Body of pancreas (tissue), 4 donors: ENCODE measurements around the gene ABCA8. TPM values are rescaled to one million over a fixed set of nuclear protein-coding genes. Genes with fewer than 3 reads are reported as not detected.
A peak's percentile ranks its signal among the peaks of the same experiment; 100 is the strongest.

Source experiments
- ATAC-seq: fragments of 150-250 bp; one replicate; pipeline ENCODE4 v1.9.1; 2016
- DNase-seq, 4 donors: peaks; one replicate each; pipeline ENCODE4 v3.0.0-alpha.2; 2019
- H3K27ac ChIP-seq, 4 donors: fragments of 200-600 bp; sonication (generic); 1 replicate in 3 of 4; 2 replicates in 1 of 4; pipeline versions ENCODE4 v1.5.1 to v1.6.1; 2016 to 2019; ENCODE audit warnings: mild to moderate bottlenecking in 1 of 4, mixed read lengths in 1 of 4, moderate library complexity in 1 of 4
- H3K27me3 ChIP-seq, 2 donors: fragments of 200-600 bp; sonication (generic); one replicate each; pipeline ENCODE4 v1.6.0; 2016; ENCODE audit warnings: mild to moderate bottlenecking in 1 of 2
- H3K36me3 ChIP-seq, 2 donors: fragments of 200-600 bp; sonication (generic); replicated peaks in 1 of 2; 2 replicates each; pipeline ENCODE4 v1.5.1; 2016; ENCODE audit warnings: low read depth in 2 of 2; ENCODE audit not compliant: insufficient read depth in 1 of 2
- H3K4me1 ChIP-seq: fragments of 200-600 bp; sonication (generic); one replicate; pipeline ENCODE4 v1.6.0; 2016
- H3K4me3 ChIP-seq, 2 donors: fragments of 200-600 bp; sonication (generic); 1 replicate in 1 of 2; 2 replicates in 1 of 2; pipeline ENCODE4 v1.5.1; 2016 to 2019
- H3K9me3 ChIP-seq, 3 donors: fragments of 200-600 bp; sonication (generic); 1 replicate in 2 of 3; 2 replicates in 1 of 3; pipeline ENCODE4 v1.5.1; 2016
- POLR2A ChIP-seq, 3 donors: fragments of 450-650 bp; IDR thresholded peaks; one replicate each; pipeline ENCODE4 v1.6.1; 2016; ENCODE audit warnings: antibody characterized with exemption in 3 of 3, mild to moderate bottlenecking in 2 of 3
- WGBS, 2 donors: methylation state at CpG; one replicate each; pipeline ENCODE4 v1.1.5; 2017; 5-methylcytosine and 5-hydroxymethylcytosine counted together
- intact Hi-C: fragments of 100-400 bp; cut with DNase I; formaldehyde crosslinking; loops from one replicate; pipeline ENCODE4 v1.15.1; 2023
- total RNA-seq, 2 donors: library from RNA; depleted of rRNA; stranded (reverse); fragments of >200 nt; gene quantifications; one replicate each; pipeline ENCODE4 v1.1.0, GENCODE V29; 2016
- TF ChIP-seq, protein P1 (sequence below), 7 experiments: fragments of 450-650 bp in 4 of 7; fragments of 200-600 bp in 3 of 7; sonication (generic) in 3 of 7; IDR thresholded peaks; one replicate each; pipeline ENCODE4 v1.5.1; 2016 to 2019; ENCODE audit warnings: antibody characterized with exemption in 7 of 7

ABCA8 gene
- total RNA-seq, 2 donors from 2014 or later: 10.4 to 16.8 TPM

DNA sequence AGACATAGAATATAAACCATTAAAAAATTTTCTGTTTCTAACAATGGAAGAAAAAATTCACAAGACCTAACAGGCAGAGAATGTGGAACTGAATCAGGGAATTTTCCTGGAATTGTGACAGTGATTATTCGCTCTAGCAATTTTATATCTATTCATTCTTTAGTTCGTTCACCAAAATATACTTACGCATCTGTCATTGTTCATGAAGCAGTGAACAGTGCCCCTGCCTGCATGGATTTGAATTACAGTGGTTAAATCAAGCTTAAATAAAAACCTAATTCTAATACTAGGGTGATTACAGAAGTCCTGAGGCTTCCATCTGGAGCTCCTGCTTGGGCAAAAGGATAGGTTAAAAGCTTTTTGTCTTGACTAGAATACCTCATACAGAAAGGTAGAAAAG lies 48.6 kb downstream of the ABCA8 start:
- H3K4me3 ChIP-seq: no peak overlapping the region
- WGBS, 2 donors: 68 to 70% methylated on average over 3 of the region's 3 CpGs
- TF ChIP-seq POLR2A (IDR thresholded peaks at IDR 0.05): no peak
- TF ChIP-seq, protein P1, sequence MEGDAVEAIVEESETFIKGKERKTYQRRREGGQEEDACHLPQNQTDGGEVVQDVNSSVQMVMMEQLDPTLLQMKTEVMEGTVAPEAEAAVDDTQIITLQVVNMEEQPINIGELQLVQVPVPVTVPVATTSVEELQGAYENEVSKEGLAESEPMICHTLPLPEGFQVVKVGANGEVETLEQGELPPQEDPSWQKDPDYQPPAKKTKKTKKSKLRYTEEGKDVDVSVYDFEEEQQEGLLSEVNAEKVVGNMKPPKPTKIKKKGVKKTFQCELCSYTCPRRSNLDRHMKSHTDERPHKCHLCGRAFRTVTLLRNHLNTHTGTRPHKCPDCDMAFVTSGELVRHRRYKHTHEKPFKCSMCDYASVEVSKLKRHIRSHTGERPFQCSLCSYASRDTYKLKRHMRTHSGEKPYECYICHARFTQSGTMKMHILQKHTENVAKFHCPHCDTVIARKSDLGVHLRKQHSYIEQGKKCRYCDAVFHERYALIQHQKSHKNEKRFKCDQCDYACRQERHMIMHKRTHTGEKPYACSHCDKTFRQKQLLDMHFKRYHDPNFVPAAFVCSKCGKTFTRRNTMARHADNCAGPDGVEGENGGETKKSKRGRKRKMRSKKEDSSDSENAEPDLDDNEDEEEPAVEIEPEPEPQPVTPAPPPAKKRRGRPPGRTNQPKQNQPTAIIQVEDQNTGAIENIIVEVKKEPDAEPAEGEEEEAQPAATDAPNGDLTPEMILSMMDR (IDR thresholded peaks at IDR 0.05): peak in 6 of 7 experiments; percentile 15 to 49 (median 38)
- H3K4me1 ChIP-seq: no peaks in the 10 kb centered on the region
- intact Hi-C loops: no loop called here
- no peak overlapping the region for H3K27ac ChIP-seq
- DNase-seq (peak in 2 of 4 donors; percentile 4 to 6), ATAC-seq (no peak)
- no peaks in the 10 kb centered on the region for H3K9me3 ChIP-seq
- H3K27me3 ChIP-seq: no peaks in the 10 kb centered on the region
- H3K36me3 ChIP-seq: no peaks in the 10 kb centered on the region

DNA sequence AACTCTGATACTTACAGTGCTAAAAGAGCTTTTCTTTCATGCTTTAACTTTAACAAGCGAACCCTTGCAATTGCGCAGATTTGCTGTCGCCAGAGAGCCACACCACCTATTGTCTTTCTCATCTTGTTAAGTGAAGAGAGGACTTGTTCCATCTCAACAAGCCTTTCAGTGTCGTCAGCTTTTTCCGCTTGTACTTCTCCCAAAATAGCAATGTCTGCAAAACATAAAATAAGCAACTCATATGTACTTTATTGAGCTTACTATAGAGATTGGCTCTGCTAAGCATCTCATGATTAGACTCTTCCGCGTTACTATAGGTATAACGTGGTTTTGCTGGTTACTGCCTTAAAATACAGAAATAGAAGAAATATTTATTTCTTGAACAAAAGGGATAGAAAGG lies 51.9 kb downstream of the ABCA8 start:
- DNase-seq: no peak
- Histone ChIP-seq H3K4me3 (no peak overlapping the region), H3K27ac (no peak overlapping the region), H3K36me3 (no peaks in the 10 kb centered on the region), H3K4me1 (no peaks in the 10 kb centered on the region), H3K9me3 (no peaks in the 10 kb centered on the region), H3K27me3 (no peaks in the 10 kb centered on the region)
- TF ChIP-seq POLR2A (IDR thresholded peaks at IDR 0.05): no peak
- ATAC-seq: no peak
- 82 to 93% methylated on average over 8 of the region's 8 CpGs for WGBS, 2 donors
- intact Hi-C loops: no loop called here

DNA sequence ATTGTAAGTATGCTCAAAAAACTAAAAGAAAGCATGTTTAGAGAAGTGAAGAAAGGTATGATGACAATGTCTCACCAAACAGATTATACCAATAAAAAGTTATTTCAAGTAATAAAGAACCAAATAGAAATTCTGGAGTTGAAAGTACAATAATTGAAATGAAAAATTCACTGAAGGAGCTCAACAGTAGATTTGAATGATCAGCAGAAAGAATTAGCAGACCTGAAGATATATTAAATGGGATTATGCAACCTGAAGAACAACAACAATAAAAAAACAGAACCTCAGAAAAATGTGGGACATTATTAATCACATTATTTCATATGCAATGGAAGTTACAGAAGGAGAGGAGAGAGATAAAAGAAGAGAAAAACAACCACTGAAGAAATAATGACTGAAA lies 57.6 kb downstream of the ABCA8 start:
- no peak overlapping the region for H3K4me3 ChIP-seq

DNA sequence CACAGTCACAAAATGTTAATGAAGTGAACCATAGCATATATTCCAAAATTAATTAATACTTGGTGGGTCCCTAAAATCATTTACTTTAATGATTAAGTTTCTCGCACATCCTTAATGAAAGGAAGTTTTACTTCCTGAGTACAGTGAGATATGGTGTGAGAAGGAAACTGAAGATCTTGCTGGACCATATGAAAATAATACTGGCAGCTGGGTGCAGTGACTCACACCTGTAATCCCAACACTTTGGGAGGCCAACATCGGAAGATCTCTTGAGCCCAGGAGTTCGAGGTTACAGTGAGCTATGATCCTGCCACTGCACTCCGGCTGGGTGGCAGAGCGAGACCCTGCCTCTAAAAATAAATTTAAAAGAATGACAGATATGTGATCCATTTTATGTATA lies 62.5 kb downstream of the ABCA8 start:
- TF ChIP-seq POLR2A (IDR thresholded peaks at IDR 0.05): no peak
- TF ChIP-seq, protein P1 (IDR thresholded peaks at IDR 0.05): no peak
- no peak for DNase-seq
- intact Hi-C loops: no loop called here
- no peak for ATAC-seq
- H3K9me3 ChIP-seq: no peaks in the 10 kb centered on the region
- no peaks in the 10 kb centered on the region for H3K27me3 ChIP-seq
- no peaks in the 10 kb centered on the region for H3K36me3 ChIP-seq
- H3K4me1 ChIP-seq: no peaks in the 10 kb centered on the region
- no peak overlapping the region for H3K4me3 ChIP-seq
- H3K27ac ChIP-seq: no peak overlapping the region
- 74 to 84% methylated on average over 5 of the region's 5 CpGs for WGBS, 2 donors

More for the DNA sequence above, 57.6 kb downstream of the ABCA8 start:
- Histone ChIP-seq H3K4me1 (no peaks in the 10 kb centered on the region), H3K27ac (no peak overlapping the region), H3K27me3 (no peaks in the 10 kb centered on the region), H3K36me3 (no peaks in the 10 kb centered on the region), H3K9me3 (no peaks in the 10 kb centered on the region)
- intact Hi-C loops: no loop called here
- no peak for DNase-seq
- ATAC-seq: no peak
- no peak for TF ChIP-seq POLR2A (IDR thresholded peaks at IDR 0.05)
- TF ChIP-seq, protein P1 (IDR thresholded peaks at IDR 0.05): no peak

DNA sequence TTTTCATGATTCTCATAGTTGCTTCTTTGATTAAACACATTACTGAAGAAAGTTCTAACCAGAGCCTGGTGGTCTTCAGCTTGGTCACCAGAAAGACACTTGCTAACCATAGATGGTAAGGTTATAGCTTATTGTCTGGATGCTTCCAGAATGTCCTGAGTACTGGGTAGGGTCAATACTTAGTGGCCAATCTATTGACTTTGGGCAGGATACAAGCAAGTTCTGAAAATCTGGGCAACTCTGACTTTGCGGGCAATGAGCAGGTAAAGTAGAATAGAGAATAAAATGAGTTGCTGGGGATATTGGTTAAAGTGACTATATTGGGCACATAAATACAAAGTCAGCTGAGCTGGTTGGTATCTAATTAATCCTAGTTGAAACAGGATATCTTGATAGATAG lies 63.0 kb downstream of the ABCA8 start:
- Histone ChIP-seq H3K4me1 (no peaks in the 10 kb centered on the region), H3K27ac (no peak overlapping the region), H3K36me3 (no peaks in the 10 kb centered on the region), H3K27me3 (no peaks in the 10 kb centered on the region), H3K9me3 (no peaks in the 10 kb centered on the region), H3K4me3 (no peak overlapping the region)
- 94 to 96% methylated on average over 1 of the region's 1 CpG for WGBS, 2 donors
- TF ChIP-seq, protein P1 (IDR thresholded peaks at IDR 0.05): no peak
- DNase-seq (no peak), ATAC-seq (no peak)
- intact Hi-C loops: no loop called here
